GM12872 (cell line): ENCODE data around the gene FAM47E.
A peak's percentile ranks its signal among the peaks of the same experiment; 100 is the strongest.

Experiments used
- CTCF ChIP-seq: IDR thresholded peaks from 3 replicates; pipeline ENCODE4 v1.5.1; 2011; ENCODE audit warnings: low read depth, mild to moderate bottlenecking, low read length, moderate library complexity; ENCODE audit not compliant: insufficient read depth

Gene FAM47E

GRCh38 chr4:76208005-76208765, 43.3 kb upstream of the FAM47E start:
- TF ChIP-seq CTCF, result no peak

- TF ChIP-seq CTCF, result no peak
Measured at GRCh38 chr4:76209881-76210280, 41.6 kb upstream of the FAM47E start.

GRCh38 chr4:76210452-76210851, 41.1 kb upstream of the FAM47E start:
- TF ChIP-seq CTCF, result no peak

- no peak for TF ChIP-seq CTCF
Measured at GRCh38 chr4:76211769-76212708, 39.5 kb upstream of the FAM47E start.

GRCh38 chr4:76212851-76213414, 38.6 kb upstream of the FAM47E start:
- no peak for TF ChIP-seq CTCF

- TF ChIP-seq CTCF, result no peak
Measured at GRCh38 chr4:76213415-76214176, 37.9 kb upstream of the FAM47E start, which contains the start of gene SCARB2. Gene SCARB2 (minus strand): TSS chr4:76213824. CDS start chr4:76213543, 281 bp downstream.

- 0 out of 3 replicates have a peak, but pooled peaks have one; percentile 6 for TF ChIP-seq CTCF
Measured at GRCh38 chr4:76214177-76214675, 37.3 kb upstream of the FAM47E start.
